ENCODE data around the gene WDR59.

WDR59 gene

DNA sequence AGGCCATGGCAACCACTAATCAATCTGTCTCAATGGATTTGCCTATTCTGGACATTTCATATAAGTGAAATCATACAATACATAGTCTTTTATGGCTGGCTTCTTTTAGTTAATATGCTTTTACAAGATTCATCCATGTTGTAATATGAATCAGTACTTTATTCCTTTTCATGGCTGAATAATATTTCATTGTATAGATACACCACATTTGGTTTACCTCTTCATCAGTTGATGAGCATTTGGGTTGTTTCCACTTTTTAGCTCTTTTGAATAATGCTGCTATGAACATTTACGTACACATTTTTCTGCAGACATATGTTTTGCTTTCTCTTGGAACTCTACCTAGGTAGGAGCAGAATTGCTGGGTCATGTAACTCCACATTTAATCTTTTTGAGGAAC lies 11.1 kb upstream of the WDR59 start:
- H3K23ac ChIP-seq (ENCODE audit: low read length): no peak overlapping the region
- H3K4ac ChIP-seq (ENCODE audit: low read depth, low read length): no peak overlapping the region
- H3K27me3 ChIP-seq (ENCODE audit: insufficient read depth, low read length): no peaks in the 10 kb centered on the region
- H3K9me3 ChIP-seq (ENCODE audit: insufficient read depth, low read depth, low read length): no peaks in the 10 kb centered on the region
- H2BK12ac ChIP-seq (ENCODE audit: low read length): no peak overlapping the region
- H3K79me1 ChIP-seq (ENCODE audit: low read length): peaks cover 6% of the 10 kb centered on the region
- no peak overlapping the region for H4K8ac ChIP-seq (ENCODE audit: low read depth, low read length)
- H2BK120ac ChIP-seq (ENCODE audit: insufficient read depth, low read length, poor library complexity): no peak overlapping the region
- no peak overlapping the region for H3K14ac ChIP-seq (ENCODE audit: low read length)
- H2AFZ ChIP-seq (ENCODE audit: insufficient read depth, low read length, poor library complexity): no peak overlapping the region
- no CpG with 5 or more reads among the region's 1 CpG for WGBS (ENCODE audit: extremely low coverage, insufficient coverage, insufficient read length)
- no peak overlapping the region for H3K18ac ChIP-seq (ENCODE audit: low read length)
- no peak overlapping the region for H3K27ac ChIP-seq (ENCODE audit: low read depth, low read length)
- H3K4me1 ChIP-seq (ENCODE audit: control insufficient read depth in 1 of 2, insufficient read depth in 2 of 2, low read length in 2 of 2): peaks cover 9 to 11% of the 10 kb centered on the region in 2 experiments
- no peak overlapping the region for H3K4me2 ChIP-seq (ENCODE audit: low read length)
- H3K36me3 ChIP-seq (ENCODE audit: control insufficient read depth in 1 of 2, insufficient read depth in 2 of 2, low read length in 2 of 2): no peaks in the 10 kb centered on the region
- peaks cover 11% of the 10 kb centered on the region for H3K79me2 ChIP-seq (ENCODE audit: control insufficient read depth, insufficient read depth, low read length, poor library complexity)
- no peak overlapping the region for H3K4me3 ChIP-seq (ENCODE audit: low read depth, low read length)
- H4K91ac ChIP-seq (ENCODE audit: low read depth, low read length): no peak overlapping the region
- no peak overlapping the region for H4K12ac ChIP-seq (ENCODE audit: low read depth, low read length)
- no peak overlapping the region for H2AK5ac ChIP-seq (ENCODE audit: low read length)
- H2BK5ac ChIP-seq (ENCODE audit: low read depth, low read length, poor library complexity): no peak overlapping the region
- DNase-seq: no peak
- no peak overlapping the region for H3K9ac ChIP-seq (ENCODE audit: low read length)

- no CpG with 5 or more reads among the region's 13 CpGs for WGBS (ENCODE audit: extremely low coverage, insufficient coverage, insufficient read length)
- H4K91ac ChIP-seq (ENCODE audit: low read depth, low read length): no peak overlapping the region
These were observed 6.9 kb upstream of the WDR59 start for GRCh38 chr16:74991593-74992403.

DNA sequence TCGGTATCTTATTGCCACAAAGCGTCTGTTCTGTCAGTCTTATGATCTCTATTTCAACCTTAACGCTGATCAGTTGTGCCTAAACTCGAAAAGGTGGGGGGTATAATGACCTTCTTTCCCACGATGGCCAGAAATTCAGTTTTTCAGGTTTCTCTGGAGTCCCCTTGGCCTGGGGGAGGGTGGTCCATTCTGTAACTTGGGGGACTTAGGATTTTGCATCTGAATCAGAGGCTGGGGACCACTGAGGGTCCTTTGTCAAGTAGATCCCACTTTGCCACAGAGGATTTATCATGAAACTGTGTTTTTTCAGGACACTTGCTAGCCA lies 6.3 kb upstream of the WDR59 start:
- Histone ChIP-seq H3K23ac (ENCODE audit: low read length) (no peak overlapping the region), H3K4ac (ENCODE audit: low read depth, low read length) (no peak overlapping the region), H3K18ac (ENCODE audit: low read length) (no peak overlapping the region), H3K27me3 (ENCODE audit: insufficient read depth, low read length) (no peaks in the 10 kb centered on the region), H4K12ac (ENCODE audit: low read depth, low read length) (no peak overlapping the region), H3K36me3 (ENCODE audit: control insufficient read depth in 1 of 2, insufficient read depth in 2 of 2, low read length in 2 of 2) (no peaks in the 10 kb centered on the region), H3K4me1 (ENCODE audit: control insufficient read depth in 1 of 2, insufficient read depth in 2 of 2, low read length in 2 of 2) (no peaks in the 10 kb centered on the region), H3K79me1 (ENCODE audit: low read length) (no peaks in the 10 kb centered on the region), H3K14ac (ENCODE audit: low read length) (no peak overlapping the region), H4K91ac (ENCODE audit: low read depth, low read length) (no peak overlapping the region), H3K27ac (ENCODE audit: low read depth, low read length) (no peak overlapping the region), H2AK5ac (ENCODE audit: low read length) (no peak overlapping the region), H3K4me3 (ENCODE audit: low read depth, low read length) (no peak overlapping the region), H3K4me2 (ENCODE audit: low read length) (no peak overlapping the region), H3K9ac (ENCODE audit: low read length) (no peak overlapping the region), H2BK12ac (ENCODE audit: low read length) (no peak overlapping the region), H4K8ac (ENCODE audit: low read depth, low read length) (no peak overlapping the region), H2BK120ac (ENCODE audit: insufficient read depth, low read length, poor library complexity) (no peak overlapping the region), H3K9me3 (ENCODE audit: insufficient read depth, low read depth, low read length) (no peaks in the 10 kb centered on the region), H2AFZ (ENCODE audit: insufficient read depth, low read length, poor library complexity) (no peak overlapping the region), H2BK5ac (ENCODE audit: low read depth, low read length, poor library complexity) (no peak overlapping the region), H3K79me2 (ENCODE audit: control insufficient read depth, insufficient read depth, low read length, poor library complexity) (no peaks in the 10 kb centered on the region)
- no CpG with 5 or more reads among the region's 5 CpGs for WGBS (ENCODE audit: extremely low coverage, insufficient coverage, insufficient read length)
- no peak for DNase-seq

More at GRCh38 chr16:74991593-74992403, 6.9 kb upstream of the WDR59 start:
- no peaks in the 10 kb centered on the region for H3K36me3 ChIP-seq (ENCODE audit: control insufficient read depth in 1 of 2, insufficient read depth in 2 of 2, low read length in 2 of 2)
- H3K9me3 ChIP-seq (ENCODE audit: insufficient read depth, low read depth, low read length): no peaks in the 10 kb centered on the region
- no peak overlapping the region for H3K23ac ChIP-seq (ENCODE audit: low read length)
- H3K27ac ChIP-seq (ENCODE audit: low read depth, low read length): no peak overlapping the region
- no peak overlapping the region for H4K8ac ChIP-seq (ENCODE audit: low read depth, low read length)
- no peak overlapping the region for H3K4me3 ChIP-seq (ENCODE audit: low read depth, low read length)
- no peak overlapping the region for H3K9ac ChIP-seq (ENCODE audit: low read length)
- no peak overlapping the region for H2AFZ ChIP-seq (ENCODE audit: insufficient read depth, low read length, poor library complexity)
- no peaks in the 10 kb centered on the region for H3K79me2 ChIP-seq (ENCODE audit: control insufficient read depth, insufficient read depth, low read length, poor library complexity)
- no peak overlapping the region for H3K4ac ChIP-seq (ENCODE audit: low read depth, low read length)
- H3K14ac ChIP-seq (ENCODE audit: low read length): no peak overlapping the region
- no peak overlapping the region for H3K4me2 ChIP-seq (ENCODE audit: low read length)
- H2BK12ac ChIP-seq (ENCODE audit: low read length): no peak overlapping the region
- H3K79me1 ChIP-seq (ENCODE audit: low read length): no peaks in the 10 kb centered on the region
- no peak overlapping the region for H3K18ac ChIP-seq (ENCODE audit: low read length)
- H2BK5ac ChIP-seq (ENCODE audit: low read depth, low read length, poor library complexity): no peak overlapping the region
- H2BK120ac ChIP-seq (ENCODE audit: insufficient read depth, low read length, poor library complexity): no peak overlapping the region
- no peak for DNase-seq
- H3K27me3 ChIP-seq (ENCODE audit: insufficient read depth, low read length): no peaks in the 10 kb centered on the region
- no peak overlapping the region for H4K12ac ChIP-seq (ENCODE audit: low read depth, low read length)
- H2AK5ac ChIP-seq (ENCODE audit: low read length): no peak overlapping the region
- H3K4me1 ChIP-seq (ENCODE audit: control insufficient read depth in 1 of 2, insufficient read depth in 2 of 2, low read length in 2 of 2): no peaks in the 10 kb centered on the region

DNA sequence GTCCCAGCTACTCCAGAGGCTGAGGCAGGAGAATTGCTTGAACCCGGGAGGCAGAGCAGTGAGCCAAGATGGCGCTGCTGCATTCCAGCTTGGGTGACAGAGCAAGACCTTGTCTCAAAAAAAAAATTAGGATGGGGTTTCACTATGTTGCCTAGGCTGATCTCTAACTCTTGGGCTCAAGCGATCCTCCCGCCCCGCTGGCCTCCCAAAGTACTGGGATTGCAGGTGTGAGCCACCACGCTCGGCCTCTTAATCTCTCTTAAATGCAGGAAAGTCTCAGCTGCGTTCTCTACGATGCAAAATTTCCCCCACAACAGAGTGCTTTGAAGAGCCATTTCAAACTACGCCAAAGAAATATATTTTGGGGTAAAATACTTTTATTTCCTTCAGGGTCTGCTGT lies 5.9 kb upstream of the WDR59 start:
- H3K4me3 ChIP-seq (ENCODE audit: low read depth, low read length): no peak overlapping the region
- no peaks in the 10 kb centered on the region for H3K27me3 ChIP-seq (ENCODE audit: insufficient read depth, low read length)
- no peak overlapping the region for H3K23ac ChIP-seq (ENCODE audit: low read length)
- no peaks in the 10 kb centered on the region for H3K36me3 ChIP-seq (ENCODE audit: control insufficient read depth in 1 of 2, insufficient read depth in 2 of 2, low read length in 2 of 2)
- H3K79me2 ChIP-seq (ENCODE audit: control insufficient read depth, insufficient read depth, low read length, poor library complexity): no peaks in the 10 kb centered on the region
- H2BK120ac ChIP-seq (ENCODE audit: insufficient read depth, low read length, poor library complexity): no peak overlapping the region
- H2AK5ac ChIP-seq (ENCODE audit: low read length): no peak overlapping the region
- no peak overlapping the region for H3K14ac ChIP-seq (ENCODE audit: low read length)
- H3K4me1 ChIP-seq (ENCODE audit: control insufficient read depth in 1 of 2, insufficient read depth in 2 of 2, low read length in 2 of 2): no peaks in the 10 kb centered on the region
- no peak overlapping the region for H3K9ac ChIP-seq (ENCODE audit: low read length)
- H2BK5ac ChIP-seq (ENCODE audit: low read depth, low read length, poor library complexity): no peak overlapping the region
- no peak overlapping the region for H4K91ac ChIP-seq (ENCODE audit: low read depth, low read length)
- DNase-seq: no peak
- no peak overlapping the region for H3K18ac ChIP-seq (ENCODE audit: low read length)
- H3K79me1 ChIP-seq (ENCODE audit: low read length): no peaks in the 10 kb centered on the region
- whole genome bisulfite sequencing (ENCODE audit: extremely low coverage, insufficient coverage, insufficient read length): no CpG with 5 or more reads among the region's 10 CpGs
- H3K9me3 ChIP-seq (ENCODE audit: insufficient read depth, low read depth, low read length): no peaks in the 10 kb centered on the region
- no peak overlapping the region for H2AFZ ChIP-seq (ENCODE audit: insufficient read depth, low read length, poor library complexity)
- H3K4ac ChIP-seq (ENCODE audit: low read depth, low read length): no peak overlapping the region
- H3K27ac ChIP-seq (ENCODE audit: low read depth, low read length): no peak overlapping the region
- no peak overlapping the region for H4K8ac ChIP-seq (ENCODE audit: low read depth, low read length)
- H3K4me2 ChIP-seq (ENCODE audit: low read length): no peak overlapping the region
- H4K12ac ChIP-seq (ENCODE audit: low read depth, low read length): no peak overlapping the region
- H2BK12ac ChIP-seq (ENCODE audit: low read length): no peak overlapping the region

Measured in trophoblast cell (in vitro differentiated cells and primary cell).